Prostate gland (tissue), 2 donors: Measurements from ENCODE around the gene ALG13.

Source experiments
- CTCF ChIP-seq, 4 experiments: fragments of 200-600 bp in 2 of 4; fragments of 450-650 bp in 2 of 4; sonication (generic) in 2 of 4; IDR thresholded peaks; 1 replicate in 3 of 4; 2 replicates in 1 of 4; pipeline ENCODE4 v1.5.1; 2016 to 2019; ENCODE audit warnings: antibody characterized with exemption in 4 of 4, mild to moderate bottlenecking in 2 of 4, moderate library complexity in 2 of 4
- POLR2AphosphoS5 ChIP-seq: sonication (generic); formaldehyde crosslinking; IDR thresholded peaks from one replicate; pipeline ENCODE4 v1.6.1; 2017; ENCODE audit warnings: antibody characterized with exemption

DNA sequence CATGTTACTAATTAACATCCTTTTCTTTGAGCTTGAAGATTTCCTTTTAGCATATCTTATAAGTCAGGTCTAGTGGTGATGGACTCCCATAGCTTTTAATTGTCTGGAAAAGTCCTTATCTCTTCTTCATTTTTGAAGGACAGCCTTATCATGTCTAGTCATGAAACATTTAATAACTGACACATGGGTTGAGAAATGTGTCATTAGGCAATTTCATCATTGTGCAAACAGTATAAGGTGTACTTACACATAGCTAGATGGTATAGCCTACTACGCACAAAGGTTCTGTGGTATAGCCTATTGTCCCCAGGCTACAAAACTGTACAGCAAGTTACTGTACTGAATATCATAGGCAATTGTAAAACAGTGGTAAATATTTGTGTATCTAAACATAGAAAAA, 34.5 kb upstream of the ALG13 start:
- TF ChIP-seq CTCF (IDR thresholded peaks at IDR 0.05): no peak
- no peak for TF ChIP-seq POLR2AphosphoS5
